SK-N-SH treated with all-trans-retinoic acid at 6 μM for 48 hours (cell line): ENCODE measurements around the gene AVEN.

Source experiments
- ARNTL ChIP-seq: fragments of 450-650 bp; formaldehyde crosslinking; IDR thresholded peaks from 2 replicates; pipeline ENCODE4 v1.5.0; 2020; ENCODE audit warnings: low read depth, mild to moderate bottlenecking, moderate library complexity, borderline replicate concordance
- BACH2 ChIP-seq: fragments of 250-450 bp; sonication (Bioruptor Pico); IDR thresholded peaks from 2 replicates; pipeline ENCODE4 v1.9.0; 2021; ENCODE audit warnings: mild to moderate bottlenecking, borderline replicate concordance
- CSDC2 ChIP-seq: fragments of 250-450 bp; sonication (Bioruptor Pico); IDR thresholded peaks from 2 replicates; pipeline ENCODE4 v1.5.0; 2020; ENCODE audit warnings: mild to moderate bottlenecking, moderate library complexity
- GLIS3 ChIP-seq: fragments of 250-450 bp; sonication (Bioruptor Pico); IDR thresholded peaks from 2 replicates; pipeline ENCODE4 v1.5.0; 2020; ENCODE audit warnings: mild to moderate bottlenecking, moderate library complexity
- OSR1 ChIP-seq: fragments of 250-450 bp; sonication (Bioruptor Pico); IDR thresholded peaks from 2 replicates; pipeline ENCODE4 v1.8.0; 2022; ENCODE audit warnings: moderate library complexity, mild to moderate bottlenecking, inconsistent platforms
- PPARA ChIP-seq: fragments of 250-450 bp; sonication (Bioruptor Pico); IDR thresholded peaks from 2 replicates; pipeline ENCODE4 v1.5.0; 2020; ENCODE audit warnings: mild to moderate bottlenecking, borderline replicate concordance
- SNAI2 ChIP-seq: fragments of 250-450 bp; sonication (Bioruptor Pico); IDR thresholded peaks from 2 replicates; pipeline ENCODE4 v1.5.0; 2020; ENCODE audit warnings: mild to moderate bottlenecking, moderate library complexity
- ZC3H10 ChIP-seq: fragments of 250-450 bp; sonication (Bioruptor Pico); IDR thresholded peaks from 2 replicates; pipeline ENCODE4 v1.5.1; 2021; ENCODE audit warnings: mild to moderate bottlenecking, moderate library complexity
- ZFP3 ChIP-seq: fragments of 250-450 bp; sonication (Bioruptor Pico); IDR thresholded peaks from 2 replicates; pipeline ENCODE4 v1.5.0; 2020; ENCODE audit warnings: mild to moderate bottlenecking, moderate library complexity
- ZFP30 ChIP-seq: fragments of 450-650 bp; formaldehyde crosslinking; IDR thresholded peaks from 2 replicates; pipeline ENCODE4 v1.5.0; 2022; ENCODE audit warnings: mild to moderate bottlenecking, moderate library complexity
- ZNF565 ChIP-seq: fragments of 450-650 bp; formaldehyde crosslinking; conservative IDR thresholded peaks from 2 replicates; pipeline ENCODE4 v1.5.0; 2020; ENCODE audit warnings: low read depth, mild to moderate bottlenecking, moderate library complexity
- TF ChIP-seq, protein P1 (sequence below): fragments of 250-450 bp; sonication (Bioruptor Pico); IDR thresholded peaks from 2 replicates; pipeline ENCODE4 v1.5.1; 2021; ENCODE audit warnings: mild to moderate bottlenecking, moderate library complexity
- TF ChIP-seq, protein P2 (sequence below): fragments of 250-450 bp; sonication (Bioruptor Pico); IDR thresholded peaks from 2 replicates; pipeline ENCODE4 v1.5.1; 2020; ENCODE audit warnings: low read depth, mild to moderate bottlenecking, moderate library complexity
- TF ChIP-seq, protein P3 (sequence below): fragments of 250-450 bp; sonication (Bioruptor Pico); IDR thresholded peaks from 2 replicates; pipeline ENCODE4 v1.5.0; 2020; ENCODE audit warnings: mild to moderate bottlenecking, moderate library complexity

DNA sequence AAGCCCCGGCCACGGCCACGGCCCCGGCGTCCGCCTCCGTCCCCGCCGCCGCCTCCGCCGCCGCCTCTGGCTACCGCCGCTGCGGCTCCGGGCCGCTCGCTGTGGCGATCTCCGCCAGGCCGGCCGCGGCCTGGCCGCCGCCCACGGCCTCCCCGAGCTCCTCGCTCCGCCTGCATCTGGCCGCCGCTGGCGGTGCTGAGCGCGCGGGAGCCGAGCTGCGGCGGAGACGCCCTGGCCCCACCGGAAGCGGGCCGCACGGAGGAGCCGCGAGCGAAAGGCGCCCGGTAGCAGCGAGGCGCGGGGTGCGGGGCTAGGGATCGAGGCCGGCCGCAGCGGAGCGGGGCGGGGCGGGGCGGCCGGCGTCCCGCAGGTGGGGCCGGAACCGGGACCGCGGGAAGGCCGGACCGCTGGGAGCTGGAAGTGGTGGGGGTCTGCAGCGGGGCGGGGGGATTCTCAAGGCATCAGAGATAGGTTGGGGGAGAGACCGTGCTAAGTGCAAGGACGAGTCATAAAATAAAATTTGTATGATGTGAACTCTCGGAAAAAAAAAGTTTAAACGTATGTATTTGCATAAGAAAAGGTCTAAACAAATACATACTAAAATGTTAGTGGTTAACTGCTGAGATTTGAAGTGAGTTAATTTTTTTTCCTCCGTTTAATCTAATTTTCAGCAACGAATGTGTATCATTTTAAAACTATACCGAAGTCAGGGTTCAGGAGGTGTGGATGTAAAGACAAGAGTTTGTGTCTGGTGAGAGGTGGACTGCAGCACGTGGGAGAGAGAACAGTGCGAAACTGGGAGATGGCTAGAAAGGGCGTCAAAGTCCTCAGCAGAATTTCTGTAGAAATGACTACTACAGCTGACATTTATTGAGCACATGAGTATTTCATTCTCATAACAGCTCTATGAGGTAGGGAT is at the start of gene AVEN:
- TF ChIP-seq ZNF565 (CRISPR knock-in tag) (no peak), ZFP3 (CRISPR knock-in tag) (no peak), BACH2 (CRISPR knock-in tag) (no peak), ZC3H10 (CRISPR knock-in tag) (no peak), ZFP30 (no peak), GLIS3 (CRISPR knock-in tag) (no peak), OSR1 (CRISPR knock-in tag) (no peak), CSDC2 (CRISPR knock-in tag) (no peak), PPARA (CRISPR knock-in tag) (no peak), ARNTL (no peak), SNAI2 (CRISPR knock-in tag) (no peak)
- TF ChIP-seq, protein P1, sequence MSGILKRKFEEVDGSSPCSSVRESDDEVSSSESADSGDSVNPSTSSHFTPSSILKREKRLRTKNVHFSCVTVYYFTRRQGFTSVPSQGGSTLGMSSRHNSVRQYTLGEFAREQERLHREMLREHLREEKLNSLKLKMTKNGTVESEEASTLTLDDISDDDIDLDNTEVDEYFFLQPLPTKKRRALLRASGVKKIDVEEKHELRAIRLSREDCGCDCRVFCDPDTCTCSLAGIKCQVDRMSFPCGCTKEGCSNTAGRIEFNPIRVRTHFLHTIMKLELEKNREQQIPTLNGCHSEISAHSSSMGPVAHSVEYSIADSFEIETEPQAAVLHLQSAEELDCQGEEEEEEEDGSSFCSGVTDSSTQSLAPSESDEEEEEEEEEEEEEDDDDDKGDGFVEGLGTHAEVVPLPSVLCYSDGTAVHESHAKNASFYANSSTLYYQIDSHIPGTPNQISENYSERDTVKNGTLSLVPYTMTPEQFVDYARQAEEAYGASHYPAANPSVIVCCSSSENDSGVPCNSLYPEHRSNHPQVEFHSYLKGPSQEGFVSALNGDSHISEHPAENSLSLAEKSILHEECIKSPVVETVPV, result no peak
- TF ChIP-seq, protein P2, sequence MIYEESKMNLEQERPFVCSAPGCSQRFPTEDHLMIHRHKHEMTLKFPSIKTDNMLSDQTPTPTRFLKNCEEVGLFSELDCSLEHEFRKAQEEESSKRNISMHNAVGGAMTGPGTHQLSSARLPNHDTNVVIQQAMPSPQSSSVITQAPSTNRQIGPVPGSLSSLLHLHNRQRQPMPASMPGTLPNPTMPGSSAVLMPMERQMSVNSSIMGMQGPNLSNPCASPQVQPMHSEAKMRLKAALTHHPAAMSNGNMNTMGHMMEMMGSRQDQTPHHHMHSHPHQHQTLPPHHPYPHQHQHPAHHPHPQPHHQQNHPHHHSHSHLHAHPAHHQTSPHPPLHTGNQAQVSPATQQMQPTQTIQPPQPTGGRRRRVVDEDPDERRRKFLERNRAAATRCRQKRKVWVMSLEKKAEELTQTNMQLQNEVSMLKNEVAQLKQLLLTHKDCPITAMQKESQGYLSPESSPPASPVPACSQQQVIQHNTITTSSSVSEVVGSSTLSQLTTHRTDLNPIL (CRISPR knock-in tag), result no peak
- TF ChIP-seq, protein P3, sequence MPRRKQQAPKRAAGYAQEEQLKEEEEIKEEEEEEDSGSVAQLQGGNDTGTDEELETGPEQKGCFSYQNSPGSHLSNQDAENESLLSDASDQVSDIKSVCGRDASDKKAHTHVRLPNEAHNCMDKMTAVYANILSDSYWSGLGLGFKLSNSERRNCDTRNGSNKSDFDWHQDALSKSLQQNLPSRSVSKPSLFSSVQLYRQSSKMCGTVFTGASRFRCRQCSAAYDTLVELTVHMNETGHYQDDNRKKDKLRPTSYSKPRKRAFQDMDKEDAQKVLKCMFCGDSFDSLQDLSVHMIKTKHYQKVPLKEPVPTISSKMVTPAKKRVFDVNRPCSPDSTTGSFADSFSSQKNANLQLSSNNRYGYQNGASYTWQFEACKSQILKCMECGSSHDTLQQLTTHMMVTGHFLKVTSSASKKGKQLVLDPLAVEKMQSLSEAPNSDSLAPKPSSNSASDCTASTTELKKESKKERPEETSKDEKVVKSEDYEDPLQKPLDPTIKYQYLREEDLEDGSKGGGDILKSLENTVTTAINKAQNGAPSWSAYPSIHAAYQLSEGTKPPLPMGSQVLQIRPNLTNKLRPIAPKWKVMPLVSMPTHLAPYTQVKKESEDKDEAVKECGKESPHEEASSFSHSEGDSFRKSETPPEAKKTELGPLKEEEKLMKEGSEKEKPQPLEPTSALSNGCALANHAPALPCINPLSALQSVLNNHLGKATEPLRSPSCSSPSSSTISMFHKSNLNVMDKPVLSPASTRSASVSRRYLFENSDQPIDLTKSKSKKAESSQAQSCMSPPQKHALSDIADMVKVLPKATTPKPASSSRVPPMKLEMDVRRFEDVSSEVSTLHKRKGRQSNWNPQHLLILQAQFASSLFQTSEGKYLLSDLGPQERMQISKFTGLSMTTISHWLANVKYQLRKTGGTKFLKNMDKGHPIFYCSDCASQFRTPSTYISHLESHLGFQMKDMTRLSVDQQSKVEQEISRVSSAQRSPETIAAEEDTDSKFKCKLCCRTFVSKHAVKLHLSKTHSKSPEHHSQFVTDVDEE (CRISPR knock-in tag), result no peak
